Glutamatergic neuron (in vitro differentiated cells): ENCODE results near the gene MRPL48. TPM values are rescaled to one million over a fixed set of nuclear protein-coding genes. Genes with fewer than 3 reads are reported as not detected.

Experiments used
- DNase-seq: peaks from one replicate; pipeline ENCODE4 v3.0.0; 2022
- H3K27ac Mint-ChIP-seq: one replicate; pipeline ENCODE4 v1.8.0; 2020; ENCODE audit warnings: mild to moderate bottlenecking, mixed read lengths, inconsistent platforms; ENCODE audit not compliant: unreplicated experiment
- H3K27me3 Mint-ChIP-seq: one replicate; pipeline ENCODE4 v1.8.0; 2020; ENCODE audit warnings: mild to moderate bottlenecking, moderate library complexity, mixed read lengths, inconsistent platforms; ENCODE audit not compliant: unreplicated experiment
- H3K36me3 Mint-ChIP-seq: one replicate; pipeline ENCODE4 v1.8.0; 2020; ENCODE audit warnings: mild to moderate bottlenecking, mixed read lengths, inconsistent platforms; ENCODE audit not compliant: unreplicated experiment
- H3K4me1 Mint-ChIP-seq: one replicate; pipeline ENCODE4 v1.8.0; 2020; ENCODE audit warnings: mild to moderate bottlenecking, low read depth, mixed read lengths, inconsistent platforms; ENCODE audit not compliant: unreplicated experiment
- H3K4me3 Mint-ChIP-seq: one replicate; pipeline ENCODE4 v1.8.0; 2020; ENCODE audit warnings: mild to moderate bottlenecking, mixed read lengths, inconsistent platforms; ENCODE audit not compliant: unreplicated experiment
- H3K9me3 Mint-ChIP-seq: one replicate; pipeline ENCODE4 v1.8.0; 2020; ENCODE audit warnings: mild to moderate bottlenecking, moderate library complexity, mixed read lengths, inconsistent platforms; ENCODE audit not compliant: unreplicated experiment
- total RNA-seq: library from RNA; stranded (reverse); fragmentation: NEBNext Ultra II Directional; extraction: Animal tissue kit (Norgen Biotek cat#: 25700); gene quantifications from one replicate; pipeline ENCODE4 v1.2.1, GENCODE V29; 2021; ENCODE audit not compliant: unreplicated experiment
- TF ChIP-seq, protein P1 (sequence below): fragments of 200-600 bp; sonication (generic); IDR thresholded peaks from one replicate; pipeline ENCODE4 v1.5.0; 2021; ENCODE audit not compliant: partially characterized antibody, unreplicated experiment

The MRPL48 gene
- total RNA-seq, 1 donor from 2014 or later, result 30.5 TPM

GRCh38 chr11:73795925-73796632, 8.4 kb downstream of the MRPL48 start:
- Mint-ChIP-seq H3K4me3 (no peak overlapping the region), H3K9me3 (no peaks in the 10 kb centered on the region), H3K4me1 (no peaks in the 10 kb centered on the region), H3K27ac (no peak overlapping the region), H3K27me3 (no peaks in the 10 kb centered on the region), H3K36me3 (no peaks in the 10 kb centered on the region)
- peak; percentile 31 for DNase-seq
- TF ChIP-seq, protein P1, sequence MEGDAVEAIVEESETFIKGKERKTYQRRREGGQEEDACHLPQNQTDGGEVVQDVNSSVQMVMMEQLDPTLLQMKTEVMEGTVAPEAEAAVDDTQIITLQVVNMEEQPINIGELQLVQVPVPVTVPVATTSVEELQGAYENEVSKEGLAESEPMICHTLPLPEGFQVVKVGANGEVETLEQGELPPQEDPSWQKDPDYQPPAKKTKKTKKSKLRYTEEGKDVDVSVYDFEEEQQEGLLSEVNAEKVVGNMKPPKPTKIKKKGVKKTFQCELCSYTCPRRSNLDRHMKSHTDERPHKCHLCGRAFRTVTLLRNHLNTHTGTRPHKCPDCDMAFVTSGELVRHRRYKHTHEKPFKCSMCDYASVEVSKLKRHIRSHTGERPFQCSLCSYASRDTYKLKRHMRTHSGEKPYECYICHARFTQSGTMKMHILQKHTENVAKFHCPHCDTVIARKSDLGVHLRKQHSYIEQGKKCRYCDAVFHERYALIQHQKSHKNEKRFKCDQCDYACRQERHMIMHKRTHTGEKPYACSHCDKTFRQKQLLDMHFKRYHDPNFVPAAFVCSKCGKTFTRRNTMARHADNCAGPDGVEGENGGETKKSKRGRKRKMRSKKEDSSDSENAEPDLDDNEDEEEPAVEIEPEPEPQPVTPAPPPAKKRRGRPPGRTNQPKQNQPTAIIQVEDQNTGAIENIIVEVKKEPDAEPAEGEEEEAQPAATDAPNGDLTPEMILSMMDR, result no peak

- DNase-seq, result no peak
- H3K36me3 Mint-ChIP-seq, result no peaks in the 10 kb centered on the region
- no peak overlapping the region for H3K4me3 Mint-ChIP-seq
- H3K9me3 Mint-ChIP-seq, result no peaks in the 10 kb centered on the region
- H3K4me1 Mint-ChIP-seq, result no peaks in the 10 kb centered on the region
- no peak overlapping the region for H3K27ac Mint-ChIP-seq
- TF ChIP-seq, protein P1, result no peak
- no peaks in the 10 kb centered on the region for H3K27me3 Mint-ChIP-seq
These were observed 9.8 kb downstream of the MRPL48 start for GRCh38 chr11:73797457-73797856.

DNA sequence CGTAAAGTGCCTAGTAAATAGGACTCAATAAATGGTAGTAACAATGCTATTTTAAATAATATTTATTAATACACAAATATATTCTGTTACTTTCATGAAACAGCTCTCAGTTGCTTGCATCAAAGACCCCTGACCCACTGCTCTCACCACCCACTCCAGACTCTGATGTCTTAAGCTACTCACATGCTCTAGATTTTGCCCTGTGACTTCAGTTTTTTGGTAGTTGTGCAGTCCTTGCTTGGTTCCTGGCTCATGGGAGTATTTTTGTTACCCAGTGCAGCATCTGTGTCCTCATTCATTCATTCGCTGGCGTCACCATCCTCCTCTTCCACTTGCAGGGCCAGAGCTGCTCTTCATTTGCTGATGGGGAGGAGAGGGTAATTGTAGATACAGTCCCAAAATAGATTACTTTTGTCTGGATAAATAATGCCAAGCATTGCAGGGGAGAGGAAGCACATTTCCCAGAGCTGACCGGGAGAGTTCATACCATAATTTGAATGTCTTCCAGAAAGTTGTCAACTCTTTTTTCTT, 12.7 kb downstream of the MRPL48 start:
- H3K9me3 Mint-ChIP-seq, result no peaks in the 10 kb centered on the region
- H3K27ac Mint-ChIP-seq, result no peak overlapping the region
- DNase-seq, result no peak
- TF ChIP-seq, protein P1, result no peak
- H3K27me3 Mint-ChIP-seq, result no peaks in the 10 kb centered on the region
- no peaks in the 10 kb centered on the region for H3K36me3 Mint-ChIP-seq
- H3K4me1 Mint-ChIP-seq, result no peaks in the 10 kb centered on the region
- H3K4me3 Mint-ChIP-seq, result no peak overlapping the region

GRCh38 chr11:73801136-73801535, 13.5 kb downstream of the MRPL48 start:
- no peaks in the 10 kb centered on the region for H3K4me1 Mint-ChIP-seq
- TF ChIP-seq, protein P1, result no peak
- H3K4me3 Mint-ChIP-seq, result no peak overlapping the region
- no peaks in the 10 kb centered on the region for H3K27me3 Mint-ChIP-seq
- DNase-seq, result no peak
- H3K36me3 Mint-ChIP-seq, result no peaks in the 10 kb centered on the region
- H3K27ac Mint-ChIP-seq, result no peak overlapping the region
- no peaks in the 10 kb centered on the region for H3K9me3 Mint-ChIP-seq

DNA sequence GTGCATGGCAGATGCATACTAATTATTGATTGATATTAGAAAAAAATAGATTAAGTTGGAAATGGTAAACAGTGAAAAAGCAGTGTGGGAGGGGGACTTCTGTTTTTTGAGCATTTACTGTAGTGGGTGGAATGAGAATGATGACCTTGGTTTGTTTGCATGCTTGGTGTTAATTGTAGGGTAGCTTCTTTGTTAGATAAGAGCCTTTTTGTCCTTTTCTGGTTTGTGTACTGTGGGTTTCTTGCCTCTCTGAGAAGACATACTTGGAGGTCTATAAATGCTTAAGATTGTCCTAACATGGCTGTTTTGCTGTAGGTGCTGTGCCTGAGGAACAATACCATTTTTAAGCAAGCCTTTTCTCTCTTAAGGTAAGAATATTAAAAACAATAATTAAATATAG, 17.0 kb downstream of the MRPL48 start:
- Mint-ChIP-seq H3K27ac (no peak overlapping the region), H3K4me1 (no peaks in the 10 kb centered on the region), H3K27me3 (no peaks in the 10 kb centered on the region), H3K9me3 (no peaks in the 10 kb centered on the region), H3K36me3 (peaks cover 5% of the 10 kb centered on the region), H3K4me3 (no peak overlapping the region)
- TF ChIP-seq, protein P1, result no peak
- no peak for DNase-seq
